ENCODE data around the gene C1R. TPM values are rescaled to one million over a fixed set of nuclear protein-coding genes. Genes with fewer than 3 reads are reported as not detected.

Gene C1R
- total RNA-seq, 1 experiment from 2014 or later: 1.3 TPM

GRCh38 chr12:7065073-7065623 lies 27.1 kb downstream of the C1R start:
- POLR2A ChIA-PET: no interaction called here
- in situ Hi-C loops (cut with HindIII; ENCODE audit: low pct_unique_long_range_greater_than_20kb, low sequenced_read_pairs) (no loop called here), intact Hi-C loops (cut with micrococcal nuclease; ENCODE audit: unreplicated experiment) (no loop called here)

GRCh38 chr12:7064516-7064915 lies 27.7 kb downstream of the C1R start:
- ATAC-seq: no peak
- POLR2A ChIA-PET: no interaction called here
- H3K27me3 ChIP-seq (ENCODE audit: control insufficient read depth, insufficient read depth, low read length): no peaks in the 10 kb centered on the region
- intact Hi-C loops (cut with micrococcal nuclease; ENCODE audit: unreplicated experiment) (no loop called here), in situ Hi-C loops (cut with HindIII; ENCODE audit: low pct_unique_long_range_greater_than_20kb, low sequenced_read_pairs) (no loop called here)
- TF ChIP-seq TCF7L2 (IDR thresholded peaks at IDR 0.05; ENCODE audit: low read depth, low read length) (no peak), SIN3A (IDR thresholded peaks at IDR 0.05; ENCODE audit: borderline replicate concordance, insufficient read depth, low read depth, low read length) (no peak), REST (IDR thresholded peaks at IDR 0.05; ENCODE audit: insufficient read depth in 1 of 2, low read depth in 2 of 2, low read length in 1 of 2) (no peak), POLR2AphosphoS5 (IDR thresholded peaks at IDR 0.05; ENCODE audit: low read depth, low read length) (no peak), CTCF (IDR thresholded peaks at IDR 0.05) (no peak)
- no peak for DNase-seq (ENCODE audit: low read depth, low spot score)
- CTCF ChIA-PET: no interaction called here
- H3K9me3 ChIP-seq (ENCODE audit: control insufficient read depth, insufficient read depth, low read depth, low read length): no peaks in the 10 kb centered on the region
- no peak overlapping the region for H3K27ac ChIP-seq (ENCODE audit: low read length)
- no peaks in the 10 kb centered on the region for H3K4me1 ChIP-seq (ENCODE audit: control insufficient read depth, insufficient read depth, low read length)
- BruUV-seq (replicated peaks): no TSS peak
- H3K36me3 ChIP-seq (ENCODE audit: control insufficient read depth, insufficient read depth, low read length): no peaks in the 10 kb centered on the region
- no peak overlapping the region for H3K4me3 ChIP-seq (ENCODE audit: low read depth in 2 of 2, low read length in 2 of 2)

More at GRCh38 chr12:7065073-7065623, 27.1 kb downstream of the C1R start:
- DNase-seq (ENCODE audit: low read depth, low spot score) (no peak), ATAC-seq (no peak)
- BruUV-seq (replicated peaks): no TSS peak
- Histone ChIP-seq H3K36me3 (ENCODE audit: control insufficient read depth, insufficient read depth, low read length) (no peaks in the 10 kb centered on the region), H3K4me1 (ENCODE audit: control insufficient read depth, insufficient read depth, low read length) (no peaks in the 10 kb centered on the region), H3K9me3 (ENCODE audit: control insufficient read depth, insufficient read depth, low read depth, low read length) (no peaks in the 10 kb centered on the region), H3K4me3 (ENCODE audit: low read depth in 2 of 2, low read length in 2 of 2) (no peak overlapping the region), H3K27me3 (ENCODE audit: control insufficient read depth, insufficient read depth, low read length) (no peaks in the 10 kb centered on the region), H3K27ac (ENCODE audit: low read length) (no peak overlapping the region)
- CTCF ChIA-PET: no interaction called here
- TF ChIP-seq REST (IDR thresholded peaks at IDR 0.05; ENCODE audit: insufficient read depth in 1 of 2, low read depth in 2 of 2, low read length in 1 of 2): no peak
- TF ChIP-seq POLR2AphosphoS5 (IDR thresholded peaks at IDR 0.05; ENCODE audit: low read depth, low read length): no peak
- no peak for TF ChIP-seq SIN3A (IDR thresholded peaks at IDR 0.05; ENCODE audit: borderline replicate concordance, insufficient read depth, low read depth, low read length)
- no peak for TF ChIP-seq TCF7L2 (IDR thresholded peaks at IDR 0.05; ENCODE audit: low read depth, low read length)
- no peak for TF ChIP-seq CTCF (IDR thresholded peaks at IDR 0.05)

Measured in Panc1 (cell line).